Panc1 (cell line): ENCODE measurements around the gene EMC6. TPM values are rescaled to one million over a fixed set of nuclear protein-coding genes. Genes with fewer than 3 reads are reported as not detected.

ENCODE experiments used
- ATAC-seq: fragments of 200-7000 bp; cut with Tn5 transposase; 2 replicates; pipeline ENCODE4 v1.9.1; 2020; ENCODE audit warnings: mild to moderate bottlenecking, moderate library complexity
- BruUV-seq: library from RNA; stranded (reverse); fragments of 400-500 nt; replicated peaks from 2 replicates; lab custom pipeline; 2021; lab: Mats Ljungman, UMichigan
- CTCF ChIA-PET: fragments of 300-600 bp; sonication (Branson Sonifier 250); formaldehyde crosslinking; loops from one replicate; lab custom pipeline; 2022; ENCODE audit warnings: antibody characterized with exemption; lab: Charles Lee
- POLR2A ChIA-PET: fragments of 300-600 bp; sonication (Branson Sonifier 250); formaldehyde crosslinking; loops from one replicate; lab custom pipeline; 2022; ENCODE audit warnings: antibody characterized with exemption; lab: Charles Lee
- DNase-seq: peaks from one replicate; pipeline ENCODE4 v3.0.0-alpha.2; 2010; ENCODE audit warnings: low read depth, low spot score
- H3K27ac ChIP-seq: 2 replicates; pipeline ENCODE4 v1.5.1; 2011; ENCODE audit warnings: mild to moderate bottlenecking, low read length, inconsistent platforms
- H3K27me3 ChIP-seq: fragments of 200-500 bp; sonication (Bioruptor generic); 2 replicates; pipeline ENCODE4 v1.6.0; 2014; ENCODE audit warnings: low read length, inconsistent platforms; ENCODE audit not compliant: control insufficient read depth, insufficient read depth
- H3K36me3 ChIP-seq: fragments of 200-500 bp; sonication (Bioruptor generic); 2 replicates; pipeline ENCODE4 v1.5.1; 2014; ENCODE audit warnings: inconsistent platforms, mild to moderate bottlenecking, low read length, moderate library complexity; ENCODE audit not compliant: control insufficient read depth, insufficient read depth
- H3K4me1 ChIP-seq: 2 replicates; pipeline ENCODE4 v1.5.1; 2011; ENCODE audit warnings: inconsistent platforms, mild to moderate bottlenecking, low read length, moderate library complexity; ENCODE audit not compliant: control insufficient read depth, insufficient read depth
- H3K4me3 ChIP-seq, 2 experiments: 2 replicates each; pipeline ENCODE4 v1.5.1; 2011 to 2012; ENCODE audit warnings: low read depth in 2 of 2, low read length in 2 of 2, mild to moderate bottlenecking in 2 of 2, inconsistent platforms in 1 of 2, moderate library complexity in 1 of 2
- H3K9me3 ChIP-seq: fragments of 200-500 bp; sonication (Bioruptor generic); 2 replicates; pipeline ENCODE4 v1.5.1; 2014; ENCODE audit warnings: low read depth, mild to moderate bottlenecking, inconsistent platforms, low read length, moderate library complexity; ENCODE audit not compliant: control insufficient read depth, insufficient read depth
- POLR2AphosphoS5 ChIP-seq: IDR thresholded peaks from 2 replicates; pipeline ENCODE4 v1.6.1; 2012; ENCODE audit warnings: mild to moderate bottlenecking, low read depth, low read length, moderate library complexity
- SIN3A ChIP-seq: IDR thresholded peaks from 2 replicates; pipeline ENCODE4 v1.6.1; 2012; ENCODE audit warnings: low read depth, mild to moderate bottlenecking, low read length, moderate library complexity, borderline replicate concordance; ENCODE audit not compliant: insufficient read depth
- TCF7L2 ChIP-seq: IDR thresholded peaks from 2 replicates; pipeline ENCODE4 v1.6.1; 2011; ENCODE audit warnings: mild to moderate bottlenecking, low read depth, low read length, inconsistent platforms
- in situ Hi-C: cut with HindIII; loops from 2 replicates; pipeline ENCODE4 v1.10.0; 2016; ENCODE audit warnings: low sequenced_read_pairs, low pct_unique_long_range_greater_than_20kb
- intact Hi-C: fragments of 100-400 bp; cut with micrococcal nuclease; formaldehyde crosslinking; loops from one replicate; pipeline ENCODE4 v1.10.0; 2022; ENCODE audit not compliant: unreplicated experiment
- total RNA-seq: library from RNA; stranded (reverse); gene quantifications from one replicate; pipeline ENCODE4 v1.2.1, GENCODE V29; 2021; ENCODE audit not compliant: unreplicated experiment
- TF ChIP-seq, protein P1 (sequence below): fragments of 450-650 bp; IDR thresholded peaks from 2 replicates; pipeline ENCODE4 v1.5.1; 2017; ENCODE audit warnings: mild to moderate bottlenecking
- TF ChIP-seq, protein P2 (sequence below), 2 experiments: IDR thresholded peaks; 2 replicates each; pipeline ENCODE4 v1.6.1; 2011 to 2012; ENCODE audit warnings: low read depth in 2 of 2, control low read depth in 1 of 2, low read length in 1 of 2, mild to moderate bottlenecking in 1 of 2, moderate library complexity in 1 of 2; ENCODE audit not compliant: insufficient read depth in 1 of 2

EMC6 gene
- total RNA-seq, 1 experiment from 2014 or later: 65.9 TPM

- no TSS peak for BruUV-seq
- Histone ChIP-seq H3K4me3 (no peak overlapping the region), H3K4me1 (no peaks in the 10 kb centered on the region), H3K27ac (no peak overlapping the region), H3K27me3 (no peaks in the 10 kb centered on the region), H3K36me3 (no peaks in the 10 kb centered on the region), H3K9me3 (no peaks in the 10 kb centered on the region)
- POLR2A ChIA-PET: no interaction called here
- ATAC-seq (no peak), DNase-seq (no peak)
- in situ Hi-C loops: no loop called here
- CTCF ChIA-PET: no interaction called here
- TF ChIP-seq POLR2AphosphoS5 (no peak), TCF7L2 (no peak), SIN3A (no peak)
- TF ChIP-seq, protein P1, sequence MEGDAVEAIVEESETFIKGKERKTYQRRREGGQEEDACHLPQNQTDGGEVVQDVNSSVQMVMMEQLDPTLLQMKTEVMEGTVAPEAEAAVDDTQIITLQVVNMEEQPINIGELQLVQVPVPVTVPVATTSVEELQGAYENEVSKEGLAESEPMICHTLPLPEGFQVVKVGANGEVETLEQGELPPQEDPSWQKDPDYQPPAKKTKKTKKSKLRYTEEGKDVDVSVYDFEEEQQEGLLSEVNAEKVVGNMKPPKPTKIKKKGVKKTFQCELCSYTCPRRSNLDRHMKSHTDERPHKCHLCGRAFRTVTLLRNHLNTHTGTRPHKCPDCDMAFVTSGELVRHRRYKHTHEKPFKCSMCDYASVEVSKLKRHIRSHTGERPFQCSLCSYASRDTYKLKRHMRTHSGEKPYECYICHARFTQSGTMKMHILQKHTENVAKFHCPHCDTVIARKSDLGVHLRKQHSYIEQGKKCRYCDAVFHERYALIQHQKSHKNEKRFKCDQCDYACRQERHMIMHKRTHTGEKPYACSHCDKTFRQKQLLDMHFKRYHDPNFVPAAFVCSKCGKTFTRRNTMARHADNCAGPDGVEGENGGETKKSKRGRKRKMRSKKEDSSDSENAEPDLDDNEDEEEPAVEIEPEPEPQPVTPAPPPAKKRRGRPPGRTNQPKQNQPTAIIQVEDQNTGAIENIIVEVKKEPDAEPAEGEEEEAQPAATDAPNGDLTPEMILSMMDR: no peak
- TF ChIP-seq, protein P2, sequence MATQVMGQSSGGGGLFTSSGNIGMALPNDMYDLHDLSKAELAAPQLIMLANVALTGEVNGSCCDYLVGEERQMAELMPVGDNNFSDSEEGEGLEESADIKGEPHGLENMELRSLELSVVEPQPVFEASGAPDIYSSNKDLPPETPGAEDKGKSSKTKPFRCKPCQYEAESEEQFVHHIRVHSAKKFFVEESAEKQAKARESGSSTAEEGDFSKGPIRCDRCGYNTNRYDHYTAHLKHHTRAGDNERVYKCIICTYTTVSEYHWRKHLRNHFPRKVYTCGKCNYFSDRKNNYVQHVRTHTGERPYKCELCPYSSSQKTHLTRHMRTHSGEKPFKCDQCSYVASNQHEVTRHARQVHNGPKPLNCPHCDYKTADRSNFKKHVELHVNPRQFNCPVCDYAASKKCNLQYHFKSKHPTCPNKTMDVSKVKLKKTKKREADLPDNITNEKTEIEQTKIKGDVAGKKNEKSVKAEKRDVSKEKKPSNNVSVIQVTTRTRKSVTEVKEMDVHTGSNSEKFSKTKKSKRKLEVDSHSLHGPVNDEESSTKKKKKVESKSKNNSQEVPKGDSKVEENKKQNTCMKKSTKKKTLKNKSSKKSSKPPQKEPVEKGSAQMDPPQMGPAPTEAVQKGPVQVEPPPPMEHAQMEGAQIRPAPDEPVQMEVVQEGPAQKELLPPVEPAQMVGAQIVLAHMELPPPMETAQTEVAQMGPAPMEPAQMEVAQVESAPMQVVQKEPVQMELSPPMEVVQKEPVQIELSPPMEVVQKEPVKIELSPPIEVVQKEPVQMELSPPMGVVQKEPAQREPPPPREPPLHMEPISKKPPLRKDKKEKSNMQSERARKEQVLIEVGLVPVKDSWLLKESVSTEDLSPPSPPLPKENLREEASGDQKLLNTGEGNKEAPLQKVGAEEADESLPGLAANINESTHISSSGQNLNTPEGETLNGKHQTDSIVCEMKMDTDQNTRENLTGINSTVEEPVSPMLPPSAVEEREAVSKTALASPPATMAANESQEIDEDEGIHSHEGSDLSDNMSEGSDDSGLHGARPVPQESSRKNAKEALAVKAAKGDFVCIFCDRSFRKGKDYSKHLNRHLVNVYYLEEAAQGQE (IDR thresholded peaks at IDR 0.05; ENCODE audit: insufficient read depth in 1 of 2, low read depth in 2 of 2, low read length in 1 of 2): no peak
- intact Hi-C loops: no loop called here
Measured at GRCh38 chr17:3675886-3676285, 7.3 kb downstream of the EMC6 start.

GRCh38 chr17:3678095-3678820 lies 9.6 kb downstream of the EMC6 start:
- H3K27me3 ChIP-seq: no peaks in the 10 kb centered on the region
- H3K4me1 ChIP-seq: no peaks in the 10 kb centered on the region
- ChIA-PET POLR2A (no interaction called here), CTCF (no interaction called here)
- no peaks in the 10 kb centered on the region for H3K9me3 ChIP-seq
- no peak for DNase-seq
- TF ChIP-seq, protein P2 (IDR thresholded peaks at IDR 0.05; ENCODE audit: insufficient read depth in 1 of 2, low read depth in 2 of 2, low read length in 1 of 2): no peak
- TF ChIP-seq, protein P1: no peak
- TF ChIP-seq POLR2AphosphoS5 (no peak), SIN3A (no peak), TCF7L2 (no peak)
- BruUV-seq: no TSS peak
- no peak overlapping the region for H3K27ac ChIP-seq
- ATAC-seq: peak; percentile 32
- H3K36me3 ChIP-seq: no peaks in the 10 kb centered on the region
- in situ Hi-C loops (no loop called here), intact Hi-C loops (no loop called here)
- H3K4me3 ChIP-seq: no peak overlapping the region
